IMR-90 (cell line): Measurements from ENCODE around the gene CNTRL. TPM values are rescaled to one million over a fixed set of nuclear protein-coding genes. Genes with fewer than 3 reads are reported as not detected.
A peak's percentile ranks its signal among the peaks of the same experiment; 100 is the strongest.

ENCODE experiments used
- ATAC-seq: fragments of 200-7000 bp; cut with Tn5 transposase; 2 replicates; pipeline ENCODE4 v1.9.1; 2020; ENCODE audit warnings: low read depth, mild to moderate bottlenecking, moderate library complexity
- BruUV-seq: library from RNA; stranded (reverse); fragments of 400-500 nt; replicated peaks from 2 replicates; lab custom pipeline; 2021; lab: Mats Ljungman, UMichigan
- CTCF ChIA-PET: fragments of 300-600 bp; formaldehyde crosslinking; extraction: SDS; loops from one replicate; lab custom pipeline; 2021; ENCODE audit warnings: antibody characterized with exemption; lab: Yijun Ruan, JAX
- POLR2A ChIA-PET: fragments of 300-600 bp; sonication (Branson Sonifier 250); formaldehyde crosslinking; loops from one replicate; lab custom pipeline; 2022; ENCODE audit warnings: antibody characterized with exemption; ENCODE audit not compliant: unreplicated experiment; lab: Charles Lee
- DNase-seq: peaks from one replicate; pipeline ENCODE4 v3.0.0; 2013
- H2AFZ ChIP-seq: replicated peaks from 2 replicates; pipeline ENCODE3; 2013; ENCODE audit warnings: low read length, mild to moderate bottlenecking; ENCODE audit not compliant: poor library complexity
- H2AK5ac ChIP-seq: 2 replicates; pipeline ENCODE4 v1.6.1; 2013; ENCODE audit warnings: low read depth, low read length, inconsistent platforms
- H2AK9ac ChIP-seq: replicated peaks from 2 replicates; pipeline ENCODE3; 2013; ENCODE audit warnings: mild to moderate bottlenecking, low read depth, low read length, moderate library complexity; ENCODE audit not compliant: poor library complexity
- H2BK120ac ChIP-seq: 2 replicates; pipeline ENCODE4 v1.6.1; 2013; ENCODE audit warnings: low read depth, low read length, inconsistent platforms
- H2BK15ac ChIP-seq: 3 replicates; pipeline ENCODE4 v1.6.1; 2013; ENCODE audit warnings: low read depth, low read length, inconsistent platforms
- H2BK20ac ChIP-seq: 2 replicates; pipeline ENCODE4 v1.6.1; 2013; ENCODE audit warnings: low read depth, mild to moderate bottlenecking, inconsistent platforms, low read length, moderate library complexity
- H2BK5ac ChIP-seq: 2 replicates; pipeline ENCODE4 v1.6.1; 2013; ENCODE audit warnings: mild to moderate bottlenecking, low read depth, low read length, inconsistent platforms; ENCODE audit not compliant: poor library complexity, severe bottlenecking
- H3K14ac ChIP-seq: replicated peaks from 2 replicates; pipeline ENCODE4 v1.6.1; 2013; ENCODE audit warnings: low read depth, low read length, inconsistent platforms
- H3K18ac ChIP-seq: 2 replicates; pipeline ENCODE4 v1.6.1; 2013; ENCODE audit warnings: low read depth, low read length, control low read depth
- H3K23ac ChIP-seq: 2 replicates; pipeline ENCODE4 v1.6.1; 2013; ENCODE audit warnings: low read depth, low read length, inconsistent platforms
- H3K27ac ChIP-seq: 2 replicates; pipeline ENCODE4 v1.5.1; 2013; ENCODE audit warnings: mild to moderate bottlenecking, control low read depth, low read length; ENCODE audit not compliant: insufficient read depth
- H3K27me3 ChIP-seq: 2 replicates; pipeline ENCODE4 v1.6.1; 2013; ENCODE audit warnings: low read length; ENCODE audit not compliant: control insufficient read depth, insufficient read depth
- H3K36me3 ChIP-seq: 2 replicates; pipeline ENCODE4 v1.6.1; 2013; ENCODE audit warnings: low read length, mixed read lengths; ENCODE audit not compliant: control insufficient read depth, insufficient read depth
- H3K4ac ChIP-seq: 2 replicates; pipeline ENCODE4 v1.6.1; 2013; ENCODE audit warnings: low read depth, low read length, inconsistent platforms
- H3K4me1 ChIP-seq: 2 replicates; pipeline ENCODE4 v1.6.1; 2013; ENCODE audit warnings: low read length, mixed read lengths; ENCODE audit not compliant: control insufficient read depth, insufficient read depth
- H3K4me2 ChIP-seq: 2 replicates; pipeline ENCODE4 v1.6.1; 2013; ENCODE audit warnings: low read depth, mild to moderate bottlenecking, control low read depth, low read length, moderate library complexity
- H3K4me3 ChIP-seq: 2 replicates; pipeline ENCODE4 v1.5.1; 2013; ENCODE audit warnings: low read depth, mild to moderate bottlenecking, control low read depth, low read length, moderate library complexity; ENCODE audit not compliant: insufficient read depth
- H3K56ac ChIP-seq: 2 replicates; pipeline ENCODE4 v1.6.1; 2013; ENCODE audit warnings: low read length, inconsistent platforms; ENCODE audit not compliant: insufficient read depth; ENCODE audit errors: extremely low read depth
- H3K79me1 ChIP-seq, 2 experiments: 2 replicates each; pipeline ENCODE4 v1.6.1; 2013; ENCODE audit warnings: low read length in 2 of 2, inconsistent platforms in 1 of 2, low read depth in 1 of 2
- H3K9ac ChIP-seq: 2 replicates; pipeline ENCODE4 v1.6.1; 2013; ENCODE audit warnings: low read depth, low read length, control low read depth
- H3K9me1 ChIP-seq: 2 replicates; pipeline ENCODE4 v1.6.1; 2013; ENCODE audit warnings: low read length, inconsistent platforms; ENCODE audit not compliant: insufficient read depth
- H3K9me3 ChIP-seq: 2 replicates; pipeline ENCODE4 v1.6.1; 2013; ENCODE audit warnings: low read length; ENCODE audit not compliant: control insufficient read depth, insufficient read depth
- H4K20me1 ChIP-seq: 2 replicates; pipeline ENCODE4 v1.6.1; 2013; ENCODE audit warnings: low read length, inconsistent platforms; ENCODE audit not compliant: insufficient read depth
- H4K5ac ChIP-seq: 2 replicates; pipeline ENCODE4 v1.6.1; 2013; ENCODE audit warnings: mild to moderate bottlenecking, low read depth, low read length, control low read depth
- H4K8ac ChIP-seq, 2 experiments: 2 replicates each; pipeline ENCODE4 v1.6.1; 2013; ENCODE audit warnings: low read depth in 2 of 2, low read length in 2 of 2, control low read depth in 1 of 2, inconsistent platforms in 1 of 2
- H4K91ac ChIP-seq: 2 replicates; pipeline ENCODE4 v1.6.1; 2013; ENCODE audit warnings: low read depth, low read length, inconsistent platforms; ENCODE audit not compliant: insufficient read depth
- BHLHE40 ChIP-seq: fragments of 150-350 bp; IDR thresholded peaks from 2 replicates; pipeline ENCODE4 v1.6.1; 2016; ENCODE audit warnings: mild to moderate bottlenecking, low read depth, low read length
- CEBPB ChIP-seq: IDR thresholded peaks from 2 replicates; pipeline ENCODE4 v1.6.1; 2012; ENCODE audit warnings: low read depth, low read length, improper control_type of control experiment
- CHD1 ChIP-seq: IDR thresholded peaks from 2 replicates; pipeline ENCODE4 v1.6.1; 2012; ENCODE audit warnings: low read depth, low read length, improper control_type of control experiment
- FOS ChIP-seq: fragments of 150-350 bp; IDR thresholded peaks from 2 replicates; pipeline ENCODE4 v1.6.1; 2016; ENCODE audit warnings: low read depth, low read length
- MAFK ChIP-seq: IDR thresholded peaks from 2 replicates; pipeline ENCODE4 v1.6.1; 2012; ENCODE audit warnings: low read depth, low read length, improper control_type of control experiment
- MXI1 ChIP-seq: IDR thresholded peaks from 2 replicates; pipeline ENCODE4 v1.6.1; 2012; ENCODE audit warnings: low read depth, mild to moderate bottlenecking, low read length, moderate library complexity, borderline replicate concordance
- NFE2L2 ChIP-seq: fragments of 150-350 bp; IDR thresholded peaks from 2 replicates; pipeline ENCODE4 v1.6.1; 2016; ENCODE audit warnings: low read depth, mild to moderate bottlenecking, low read length
- POLR2A ChIP-seq: IDR thresholded peaks from 2 replicates; pipeline ENCODE4 v1.6.1; 2012; ENCODE audit warnings: mild to moderate bottlenecking, low read depth, low read length
- RAD21 ChIP-seq: IDR thresholded peaks from 2 replicates; pipeline ENCODE4 v1.6.1; 2012; ENCODE audit warnings: low read length, improper control_type of control experiment
- RCOR1 ChIP-seq: IDR thresholded peaks from 2 replicates; pipeline ENCODE4 v1.6.1; 2012; ENCODE audit warnings: mild to moderate bottlenecking, low read length, improper control_type of control experiment; ENCODE audit not compliant: insufficient replicate concordance
- RFX5 ChIP-seq: IDR thresholded peaks from 2 replicates; pipeline ENCODE4 v1.8.0; 2012; ENCODE audit warnings: low read depth, mild to moderate bottlenecking, low read length, moderate library complexity
- SMC3 ChIP-seq: fragments of 150-350 bp; IDR thresholded peaks from 2 replicates; pipeline ENCODE4 v1.6.1; 2016; ENCODE audit warnings: low read depth, mild to moderate bottlenecking, antibody characterized with exemption, low read length, moderate library complexity
- USF2 ChIP-seq: fragments of 150-350 bp; IDR thresholded peaks from 2 replicates; pipeline ENCODE4 v1.6.1; 2017; ENCODE audit warnings: mild to moderate bottlenecking, antibody characterized with exemption, low read length, low read depth
- WGBS, 2 experiments: methylation state at CpG; one replicate each; pipeline versions ENCODE4 v1.1.5 to v1.1.7; 2013; ENCODE audit warnings: missing lambda C conversion rate in 2 of 2; ENCODE audit not compliant: insufficient read length in 1 of 2; ENCODE audit errors: extremely low coverage in 2 of 2; 5-methylcytosine and 5-hydroxymethylcytosine counted together
- dilution Hi-C: fragments of 300-500 bp; cut with HindIII; formaldehyde crosslinking; loops from one replicate; pipeline ENCODE4 v1.14.3; 2018; ENCODE audit warnings: low sequenced_read_pairs; ENCODE audit not compliant: unreplicated experiment
- in situ Hi-C: fragments of 300-500 bp; cut with MboI; formaldehyde crosslinking; loops from 3 replicates; pipeline ENCODE4 v1.14.3; 2019; ENCODE audit warnings: low sequenced_read_pairs, inconsistent platforms, mixed read lengths
- intact Hi-C: fragments of 100-400 bp; cut with micrococcal nuclease; formaldehyde crosslinking; loops from 2 replicates; pipeline ENCODE4 v1.10.0; 2022
- polyA plus RNA-seq, 3 experiments: library from polyadenylated mRNA; depleted of rRNA; stranded (reverse); fragments of >200 nt; gene quantifications; 2 replicates each; pipeline ENCODE4 v1.2.3, GENCODE V29; 2012; ENCODE audit warnings: low replicate concordance in 1 of 3
- total RNA-seq: library from RNA; depleted of rRNA; stranded (reverse); fragments of >200 nt; gene quantifications from 2 replicates; pipeline ENCODE4 v1.2.3, GENCODE V29; 2012
- TF ChIP-seq, protein P1 (sequence below): fragments of 150-350 bp; IDR thresholded peaks from 2 replicates; pipeline ENCODE4 v1.6.1; 2016; ENCODE audit warnings: low read depth, mild to moderate bottlenecking, low read length, moderate library complexity, borderline replicate concordance
- TF ChIP-seq, protein P2 (sequence below): conservative IDR thresholded peaks from 2 replicates; pipeline ENCODE4 v1.5.1; 2012; ENCODE audit warnings: mild to moderate bottlenecking, low read depth, low read length, improper control_type of control experiment

The CNTRL gene
- total and polyA plus RNA-seq, 2 of the 4 experiments (the other 2 are of a cell fraction): 4.5 to 7.3 TPM

DNA sequence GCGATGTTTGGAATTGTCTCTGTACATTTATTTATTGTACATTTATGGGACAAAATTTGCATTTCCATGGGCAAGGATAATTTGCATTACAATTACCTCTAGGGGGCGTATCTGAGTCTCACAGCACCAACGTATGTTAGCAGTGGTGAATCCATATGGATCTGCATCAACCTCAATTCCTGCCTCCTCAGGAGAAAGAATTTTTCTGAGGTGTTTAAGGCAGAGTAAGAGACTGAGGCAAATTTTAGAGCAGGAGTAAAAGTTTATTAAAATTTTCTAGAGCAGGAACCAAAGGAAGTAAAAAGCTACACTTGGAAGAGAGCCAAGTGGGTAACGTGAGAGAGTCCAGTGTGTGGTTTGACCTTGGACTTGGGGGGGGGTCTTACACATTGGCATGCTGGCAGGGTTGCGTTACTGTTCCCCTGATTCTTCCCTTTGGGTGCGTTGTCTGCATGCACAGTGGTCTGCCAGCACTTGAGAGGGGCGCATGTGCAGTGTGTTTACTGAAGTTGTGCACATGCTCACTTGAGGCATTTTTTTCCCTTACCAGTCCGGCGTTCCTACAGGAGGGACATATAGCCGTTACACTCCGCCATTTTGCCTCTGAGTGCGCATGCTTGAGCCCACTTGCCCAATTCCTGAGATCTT is 147.9 kb downstream of the CNTRL start:
- Histone ChIP-seq H3K27ac (no peak overlapping the region), H3K14ac (no peak overlapping the region), H3K23ac (no peak overlapping the region), H3K9ac (no peak overlapping the region), H2AK5ac (peak overlapping the region; percentile 77), H4K5ac (no peak overlapping the region), H3K79me1 (peaks cover 0 to 3% of the 10 kb centered on the region in 2 experiments; a peak in 1 of 4 replicates), H2BK5ac (no peak overlapping the region), H4K20me1 (no peaks in the 10 kb centered on the region), H3K56ac (no peak overlapping the region), H4K8ac (no peak overlapping the region), H2AK9ac (no peak overlapping the region), H3K27me3 (no peaks in the 10 kb centered on the region), H3K4me3 (no peak overlapping the region), H2BK20ac (peak overlapping the region; percentile 21; the same call in 1 of the 2 replicates), H2BK120ac (0 out of 2 replicates have a peak overlapping the region, but pooled peaks have one; percentile 11), H3K4me2 (no peak overlapping the region), H4K91ac (no peak overlapping the region), H2AFZ (peak overlapping the region; percentile 17), H3K18ac (no peak overlapping the region), H3K9me3 (no peaks in the 10 kb centered on the region), H3K4me1 (0 out of 2 replicates have a peak, but pooled peaks cover 2% of the 10 kb centered on the region), H3K4ac (peak overlapping the region; percentile 57; the same call in 1 of the 2 replicates), H3K36me3 (no peaks in the 10 kb centered on the region), H2BK15ac (0 out of 3 replicates have a peak overlapping the region, but pooled peaks have one; percentile 4), H3K9me1 (peaks cover 5% of the 10 kb centered on the region; the same call in 1 of the 2 replicates)
- CTCF ChIA-PET: interaction anchor here (0.7 to 1.4 kb wide), 6 partner anchors 10 to 192 kb away, joined by 3 to 8 read pairs (median 4); partner anchors contain the start of gene GSN
- WGBS, 2 experiments: 82 to 100% methylated on average over 1 to 5 of the region's 12 CpGs
- DNase-seq (peak; percentile 61), ATAC-seq (0 out of 2 replicates have a peak, but pooled peaks have one; percentile 63)
- in situ Hi-C loops: no loop called here
- no TSS peak for BruUV-seq
- intact Hi-C loops: loop anchor here (2.0 kb wide), 1 partner anchor 46 kb away; the partner anchor contains the start of gene GSN
- POLR2A ChIA-PET: no interaction called here
- dilution Hi-C loops: no loop called here
- no peak for TF ChIP-seq MAFK
- TF ChIP-seq POLR2A: no peak
- no peak for TF ChIP-seq CEBPB
- TF ChIP-seq, protein P1, sequence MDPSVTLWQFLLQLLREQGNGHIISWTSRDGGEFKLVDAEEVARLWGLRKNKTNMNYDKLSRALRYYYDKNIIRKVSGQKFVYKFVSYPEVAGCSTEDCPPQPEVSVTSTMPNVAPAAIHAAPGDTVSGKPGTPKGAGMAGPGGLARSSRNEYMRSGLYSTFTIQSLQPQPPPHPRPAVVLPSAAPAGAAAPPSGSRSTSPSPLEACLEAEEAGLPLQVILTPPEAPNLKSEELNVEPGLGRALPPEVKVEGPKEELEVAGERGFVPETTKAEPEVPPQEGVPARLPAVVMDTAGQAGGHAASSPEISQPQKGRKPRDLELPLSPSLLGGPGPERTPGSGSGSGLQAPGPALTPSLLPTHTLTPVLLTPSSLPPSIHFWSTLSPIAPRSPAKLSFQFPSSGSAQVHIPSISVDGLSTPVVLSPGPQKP: no peak
- TF ChIP-seq RFX5: no peak
- no peak for TF ChIP-seq MXI1
- no peak for TF ChIP-seq RCOR1
- TF ChIP-seq SMC3: peak; percentile 58
- TF ChIP-seq CHD1: no peak
- TF ChIP-seq USF2: no peak
- no peak for TF ChIP-seq NFE2L2
- TF ChIP-seq RAD21: peak; percentile 67
- TF ChIP-seq BHLHE40: no peak
- no peak for TF ChIP-seq FOS
- TF ChIP-seq, protein P2, sequence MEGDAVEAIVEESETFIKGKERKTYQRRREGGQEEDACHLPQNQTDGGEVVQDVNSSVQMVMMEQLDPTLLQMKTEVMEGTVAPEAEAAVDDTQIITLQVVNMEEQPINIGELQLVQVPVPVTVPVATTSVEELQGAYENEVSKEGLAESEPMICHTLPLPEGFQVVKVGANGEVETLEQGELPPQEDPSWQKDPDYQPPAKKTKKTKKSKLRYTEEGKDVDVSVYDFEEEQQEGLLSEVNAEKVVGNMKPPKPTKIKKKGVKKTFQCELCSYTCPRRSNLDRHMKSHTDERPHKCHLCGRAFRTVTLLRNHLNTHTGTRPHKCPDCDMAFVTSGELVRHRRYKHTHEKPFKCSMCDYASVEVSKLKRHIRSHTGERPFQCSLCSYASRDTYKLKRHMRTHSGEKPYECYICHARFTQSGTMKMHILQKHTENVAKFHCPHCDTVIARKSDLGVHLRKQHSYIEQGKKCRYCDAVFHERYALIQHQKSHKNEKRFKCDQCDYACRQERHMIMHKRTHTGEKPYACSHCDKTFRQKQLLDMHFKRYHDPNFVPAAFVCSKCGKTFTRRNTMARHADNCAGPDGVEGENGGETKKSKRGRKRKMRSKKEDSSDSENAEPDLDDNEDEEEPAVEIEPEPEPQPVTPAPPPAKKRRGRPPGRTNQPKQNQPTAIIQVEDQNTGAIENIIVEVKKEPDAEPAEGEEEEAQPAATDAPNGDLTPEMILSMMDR: peak; percentile 71
